Measurements from ENCODE around the gene SIGLEC7. TPM values are rescaled to one million over a fixed set of nuclear protein-coding genes. Genes with fewer than 3 reads are reported as not detected.

Gene SIGLEC7
- total RNA-seq, 1 donor from 2014 or later, result not detected

GRCh38 chr19:51103926-51104341 lies 38.2 kb upstream of the SIGLEC7 start:
- Mint-ChIP-seq H3K4me1 (ENCODE audit: low read depth, unreplicated experiment) (peaks cover 5% of the 10 kb centered on the region), H3K36me3 (ENCODE audit: low read depth, unreplicated experiment) (peaks cover 6% of the 10 kb centered on the region), H3K9me3 (ENCODE audit: unreplicated experiment) (no peaks in the 10 kb centered on the region), H3K4me3 (ENCODE audit: unreplicated experiment) (no peak overlapping the region), H3K27me3 (ENCODE audit: low read depth, unreplicated experiment) (no peaks in the 10 kb centered on the region), H3K27ac (ENCODE audit: unreplicated experiment) (no peak overlapping the region)
- H3K9me3 ChIP-seq (ENCODE audit: insufficient read depth, low read depth, low read length), result no peaks in the 10 kb centered on the region
- no peak overlapping the region for H3K4me2 ChIP-seq (ENCODE audit: low read length)
- peaks cover 46% of the 10 kb centered on the region for H4K20me1 ChIP-seq (ENCODE audit: insufficient read depth, low read length)
- TF ChIP-seq, protein P1, sequence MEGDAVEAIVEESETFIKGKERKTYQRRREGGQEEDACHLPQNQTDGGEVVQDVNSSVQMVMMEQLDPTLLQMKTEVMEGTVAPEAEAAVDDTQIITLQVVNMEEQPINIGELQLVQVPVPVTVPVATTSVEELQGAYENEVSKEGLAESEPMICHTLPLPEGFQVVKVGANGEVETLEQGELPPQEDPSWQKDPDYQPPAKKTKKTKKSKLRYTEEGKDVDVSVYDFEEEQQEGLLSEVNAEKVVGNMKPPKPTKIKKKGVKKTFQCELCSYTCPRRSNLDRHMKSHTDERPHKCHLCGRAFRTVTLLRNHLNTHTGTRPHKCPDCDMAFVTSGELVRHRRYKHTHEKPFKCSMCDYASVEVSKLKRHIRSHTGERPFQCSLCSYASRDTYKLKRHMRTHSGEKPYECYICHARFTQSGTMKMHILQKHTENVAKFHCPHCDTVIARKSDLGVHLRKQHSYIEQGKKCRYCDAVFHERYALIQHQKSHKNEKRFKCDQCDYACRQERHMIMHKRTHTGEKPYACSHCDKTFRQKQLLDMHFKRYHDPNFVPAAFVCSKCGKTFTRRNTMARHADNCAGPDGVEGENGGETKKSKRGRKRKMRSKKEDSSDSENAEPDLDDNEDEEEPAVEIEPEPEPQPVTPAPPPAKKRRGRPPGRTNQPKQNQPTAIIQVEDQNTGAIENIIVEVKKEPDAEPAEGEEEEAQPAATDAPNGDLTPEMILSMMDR (IDR thresholded peaks at IDR 0.05; ENCODE audit: insufficient read depth, low read depth, low read length), result no peak
- TF ChIP-seq EZH2 (IDR thresholded peaks at IDR 0.05; ENCODE audit: insufficient read depth, low read length), result no peak
- no peak overlapping the region for H2AFZ ChIP-seq (ENCODE audit: low read depth, low read length)
- no peak overlapping the region for H3K4me3 ChIP-seq (ENCODE audit: insufficient read depth, low read depth, low read length)
- H3K79me2 ChIP-seq (ENCODE audit: insufficient read depth, low read length), result peaks cover 44% of the 10 kb centered on the region
- H3K36me3 ChIP-seq (ENCODE audit: insufficient read depth, low read length), result peaks cover 7% of the 10 kb centered on the region
- FAIRE-seq (no peak), DNase-seq (ENCODE audit: low read depth) (no peak)
- no peak overlapping the region for H3K27ac ChIP-seq (ENCODE audit: low read depth, low read length)
- no peaks in the 10 kb centered on the region for H3K27me3 ChIP-seq (ENCODE audit: insufficient read depth, low read length)
- H3K9ac ChIP-seq (ENCODE audit: low read length), result no peak overlapping the region
- H3K4me1 ChIP-seq (ENCODE audit: insufficient read depth, low read length), result peaks cover 11% of the 10 kb centered on the region

- H2AFZ ChIP-seq (ENCODE audit: low read depth, low read length), result peak overlapping the region; percentile 92
- H3K9me3 Mint-ChIP-seq (ENCODE audit: unreplicated experiment), result no peaks in the 10 kb centered on the region
- DNase-seq (ENCODE audit: low read depth) (peak; percentile 14), FAIRE-seq (no peak)
- TF ChIP-seq, protein P1 (IDR thresholded peaks at IDR 0.05; ENCODE audit: insufficient read depth, low read depth, low read length), result no peak
- no peak for TF ChIP-seq EZH2 (IDR thresholded peaks at IDR 0.05; ENCODE audit: insufficient read depth, low read length)
- peak overlapping the region; percentile 97 for H3K4me2 ChIP-seq (ENCODE audit: low read length)
- H3K79me2 ChIP-seq (ENCODE audit: insufficient read depth, low read length), result peaks cover 43% of the 10 kb centered on the region
- H3K4me1 ChIP-seq (ENCODE audit: insufficient read depth, low read length), result peaks cover 11% of the 10 kb centered on the region
- H3K9ac ChIP-seq (ENCODE audit: low read length), result peak overlapping the region; percentile 86
- H3K36me3 Mint-ChIP-seq (ENCODE audit: low read depth, unreplicated experiment), result peaks cover 4% of the 10 kb centered on the region
- H3K4me3 Mint-ChIP-seq (ENCODE audit: unreplicated experiment), result peak overlapping the region; percentile 98
- peaks cover 4% of the 10 kb centered on the region for H3K36me3 ChIP-seq (ENCODE audit: insufficient read depth, low read length)
- H3K27me3 Mint-ChIP-seq (ENCODE audit: low read depth, unreplicated experiment), result no peaks in the 10 kb centered on the region
- H4K20me1 ChIP-seq (ENCODE audit: insufficient read depth, low read length), result peaks cover 16% of the 10 kb centered on the region
- H3K27me3 ChIP-seq (ENCODE audit: insufficient read depth, low read length), result no peaks in the 10 kb centered on the region
- peaks cover 4% of the 10 kb centered on the region for H3K4me1 Mint-ChIP-seq (ENCODE audit: low read depth, unreplicated experiment)
- H3K27ac ChIP-seq (ENCODE audit: low read depth, low read length), result peak overlapping the region; percentile 62
- peak overlapping the region; percentile 98 for H3K27ac Mint-ChIP-seq (ENCODE audit: unreplicated experiment)
- H3K4me3 ChIP-seq (ENCODE audit: insufficient read depth, low read depth, low read length), result peak overlapping the region; percentile 83
- no peaks in the 10 kb centered on the region for H3K9me3 ChIP-seq (ENCODE audit: insufficient read depth, low read depth, low read length)
These were observed 34.6 kb upstream of the SIGLEC7 start for GRCh38 chr19:51107406-51108065.

All from astrocyte (in vitro differentiated cells and primary cell).